Epidermal melanocyte (primary cell): ENCODE results near the gene HERC2.

Experiments
- DNase-seq: peaks from one replicate; pipeline ENCODE4 v3.0.0; 2011; ENCODE audit warnings: low spot score; ENCODE audit not compliant: insufficient read length

Gene HERC2

DNA sequence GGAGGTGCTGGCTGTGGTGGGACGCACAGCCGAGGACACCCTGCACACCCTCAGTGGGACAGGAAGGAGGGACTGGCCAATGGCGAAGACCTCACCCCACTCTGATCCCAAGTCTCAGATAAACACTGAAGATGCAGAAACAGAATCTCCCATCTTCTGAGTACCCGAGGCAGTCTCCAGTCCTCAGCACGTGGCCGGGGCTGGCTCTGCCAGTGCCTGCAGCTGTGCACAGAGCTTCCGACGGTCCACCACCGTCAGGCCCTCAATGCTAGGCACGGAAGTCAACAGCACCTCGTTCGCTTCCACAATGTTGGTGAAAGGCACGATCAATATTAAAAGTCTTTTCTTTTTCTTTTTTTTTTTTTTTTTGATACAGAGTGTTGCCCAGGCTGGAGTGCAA is 206.1 kb downstream of the HERC2 start:
- no peak for DNase-seq

DNA sequence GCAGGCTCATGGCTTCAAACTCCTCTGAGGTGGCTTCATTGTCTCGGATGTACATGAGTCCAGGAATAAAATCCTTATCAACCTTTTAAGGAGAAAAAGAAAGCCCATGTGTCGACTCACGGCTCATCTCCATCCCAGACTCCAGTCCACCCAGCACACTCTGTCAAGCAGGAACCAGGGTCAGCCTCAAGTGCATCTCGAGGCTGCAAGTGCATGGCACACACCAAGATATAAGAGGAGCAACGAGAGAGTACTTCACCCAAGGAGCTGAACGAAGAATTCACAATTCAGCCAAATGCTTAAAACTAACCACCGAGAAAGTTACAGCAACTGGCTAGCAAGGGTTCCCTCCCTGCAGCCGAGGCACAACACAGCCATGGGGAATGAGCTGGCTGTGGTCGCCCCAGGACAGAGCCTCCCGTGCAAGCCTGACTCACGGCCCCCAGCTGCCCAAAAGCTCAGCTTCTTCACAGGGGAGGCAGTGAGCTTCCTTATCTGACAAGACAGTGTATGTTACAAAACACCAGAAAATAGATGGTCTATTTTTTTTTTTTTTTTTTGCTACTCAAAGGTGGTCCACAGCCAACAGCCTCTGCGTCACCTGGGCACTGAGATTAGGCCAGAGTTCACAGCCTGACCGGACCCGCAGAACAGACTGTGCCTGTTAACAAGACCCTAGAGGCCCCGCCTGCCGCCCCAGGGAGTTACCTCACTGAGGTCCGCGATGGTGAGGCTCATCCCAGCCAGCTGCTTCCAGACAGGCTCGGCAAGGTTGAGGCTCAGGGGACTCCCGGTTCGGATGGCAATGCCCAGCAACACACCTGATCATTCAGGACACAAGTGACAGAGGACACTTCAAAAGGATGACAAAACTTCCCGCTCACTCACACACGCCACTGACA is 207.0 kb downstream of the HERC2 start:
- DNase-seq, result no peak

DNA sequence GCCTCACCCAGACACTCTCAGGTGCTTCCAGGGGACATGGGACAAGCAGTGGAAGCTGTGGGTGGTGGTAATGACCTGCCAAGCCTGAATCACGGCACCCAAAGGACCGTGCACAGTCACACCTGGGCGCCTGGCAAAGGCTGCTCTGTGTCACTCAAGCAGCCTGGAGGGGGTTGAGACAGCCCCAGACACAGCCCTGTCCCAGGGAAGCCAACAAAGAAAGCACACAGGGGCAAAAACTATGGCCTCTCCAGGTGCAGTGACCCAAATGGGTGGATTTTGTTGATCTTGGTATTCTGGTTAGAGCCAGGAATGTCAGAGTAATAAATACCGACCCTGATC is 207.9 kb downstream of the HERC2 start:
- no peak for DNase-seq

DNA sequence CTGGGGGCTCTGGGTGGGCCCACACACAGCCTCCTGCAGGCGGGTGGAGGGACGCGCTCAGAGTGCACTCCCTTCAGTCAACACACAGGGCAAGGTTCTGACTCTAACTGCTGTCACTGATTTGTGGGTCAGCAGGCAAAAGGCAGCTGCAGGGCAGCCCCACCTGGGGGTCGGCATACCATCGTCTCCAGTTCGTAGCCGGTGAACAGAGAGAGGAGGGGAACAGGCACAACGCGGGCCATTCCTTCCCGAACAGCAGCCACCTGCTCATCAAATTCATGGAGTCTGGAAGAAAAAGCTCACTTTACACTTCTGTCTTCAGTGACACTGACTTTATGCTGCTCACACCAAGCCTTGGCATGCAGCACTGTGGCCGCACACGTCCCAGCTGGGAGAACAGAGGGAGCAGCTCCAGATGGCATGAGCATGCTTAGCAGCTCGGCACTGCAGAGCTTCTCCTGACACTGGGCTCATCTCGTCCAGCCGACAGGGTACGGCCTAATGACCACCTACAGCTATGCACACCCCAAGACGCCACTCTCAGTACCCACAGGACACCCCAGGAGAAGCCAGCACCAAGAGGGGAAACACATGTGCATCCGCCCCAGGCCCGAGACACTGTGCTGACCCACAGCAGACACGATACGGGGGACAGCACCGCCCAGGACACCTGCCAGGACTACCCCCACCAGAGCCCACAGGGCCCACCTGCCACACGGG is 208.4 kb downstream of the HERC2 start:
- no peak for DNase-seq

DNA sequence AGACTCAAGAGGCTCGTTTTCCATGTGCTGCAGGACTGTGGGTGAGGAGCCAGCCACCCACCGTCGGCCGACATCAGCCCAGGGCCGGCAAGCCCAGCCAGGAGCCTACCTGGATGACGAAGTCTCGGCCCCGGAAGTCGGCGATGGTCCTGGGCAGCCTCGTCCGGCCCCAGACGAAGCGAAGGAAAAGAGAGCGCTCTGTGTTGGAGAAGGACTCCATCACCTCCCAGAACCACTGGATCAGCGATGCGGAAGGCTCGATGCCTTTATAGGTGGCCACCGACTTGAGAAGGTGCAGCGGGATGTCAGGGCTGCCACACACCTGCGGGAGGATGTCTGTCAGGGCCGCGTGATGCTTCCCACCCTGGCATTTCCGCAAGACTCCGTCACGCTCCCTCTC is 209.0 kb downstream of the HERC2 start:
- DNase-seq, result no peak

DNA sequence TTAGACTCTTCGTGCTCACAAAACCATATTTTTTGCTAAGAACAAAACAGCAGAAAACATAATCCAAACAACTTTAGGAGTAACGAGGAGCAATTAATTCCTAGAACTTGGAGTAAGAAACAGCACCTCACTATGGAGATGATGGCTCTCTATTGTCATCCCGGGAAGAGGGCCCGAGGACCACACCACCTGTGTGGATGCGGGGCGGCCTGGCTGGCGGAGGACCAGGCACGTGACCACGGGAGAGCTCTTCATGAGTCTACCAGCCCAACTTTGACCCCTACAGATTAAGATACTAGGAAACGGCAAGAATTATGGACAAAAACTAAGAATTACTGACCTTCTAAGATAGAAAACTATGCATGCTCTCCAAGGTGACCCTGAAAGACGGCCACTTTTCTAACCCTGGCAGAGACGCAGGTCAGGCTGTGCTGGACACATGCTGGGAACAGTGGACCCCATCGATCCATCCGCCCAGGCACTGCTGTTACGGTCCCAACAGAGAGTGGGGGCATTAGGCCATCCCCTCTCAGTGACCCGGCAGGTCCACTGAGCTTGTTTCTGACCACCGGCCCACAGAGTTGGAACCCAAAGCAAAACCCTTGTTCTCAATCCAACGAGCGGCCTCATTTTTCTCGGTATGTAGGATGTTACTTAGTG is 209.7 kb downstream of the HERC2 start:
- DNase-seq, result no peak

DNA sequence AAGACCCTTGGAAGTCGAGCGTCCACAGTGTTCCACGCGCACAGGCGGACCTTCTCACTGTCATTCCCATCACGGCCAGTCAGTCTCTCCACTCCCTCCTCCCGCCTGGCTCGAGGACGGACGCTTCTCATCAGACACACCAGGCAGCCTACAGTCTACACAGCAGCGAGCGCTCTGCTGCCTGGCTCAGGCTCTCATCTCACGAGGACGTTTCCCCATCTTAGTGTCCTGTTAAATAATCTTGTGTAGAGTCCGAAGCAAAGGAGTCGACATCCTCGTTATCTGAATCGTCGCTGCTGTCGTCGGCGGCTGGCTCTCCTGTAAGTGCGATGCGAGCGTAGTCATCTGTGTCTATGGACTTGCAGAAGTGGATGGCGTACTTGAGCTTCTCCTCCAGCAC is 210.4 kb downstream of the HERC2 start:
- DNase-seq, result no peak

DNA sequence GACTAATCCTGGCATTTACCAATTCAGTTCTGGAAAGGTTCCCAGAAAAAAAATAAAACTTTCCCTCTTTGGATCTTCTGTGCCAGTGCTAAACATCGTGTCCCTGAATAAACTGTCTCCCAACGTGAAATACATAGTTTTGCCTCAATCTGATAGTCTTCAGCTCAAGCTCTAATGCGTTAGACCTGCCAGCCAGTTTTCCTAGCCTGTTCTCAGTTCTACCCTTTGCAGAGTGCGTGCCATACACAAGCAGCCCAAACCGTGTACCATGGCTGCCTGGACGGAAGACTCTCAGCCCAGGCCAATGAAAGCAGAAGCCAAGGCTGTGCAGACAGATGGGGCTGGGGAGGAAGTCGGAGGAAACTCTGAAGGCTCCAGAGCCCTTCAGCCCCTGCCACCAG is 211.5 kb downstream of the HERC2 start:
- DNase-seq, result peak; percentile 66

DNA sequence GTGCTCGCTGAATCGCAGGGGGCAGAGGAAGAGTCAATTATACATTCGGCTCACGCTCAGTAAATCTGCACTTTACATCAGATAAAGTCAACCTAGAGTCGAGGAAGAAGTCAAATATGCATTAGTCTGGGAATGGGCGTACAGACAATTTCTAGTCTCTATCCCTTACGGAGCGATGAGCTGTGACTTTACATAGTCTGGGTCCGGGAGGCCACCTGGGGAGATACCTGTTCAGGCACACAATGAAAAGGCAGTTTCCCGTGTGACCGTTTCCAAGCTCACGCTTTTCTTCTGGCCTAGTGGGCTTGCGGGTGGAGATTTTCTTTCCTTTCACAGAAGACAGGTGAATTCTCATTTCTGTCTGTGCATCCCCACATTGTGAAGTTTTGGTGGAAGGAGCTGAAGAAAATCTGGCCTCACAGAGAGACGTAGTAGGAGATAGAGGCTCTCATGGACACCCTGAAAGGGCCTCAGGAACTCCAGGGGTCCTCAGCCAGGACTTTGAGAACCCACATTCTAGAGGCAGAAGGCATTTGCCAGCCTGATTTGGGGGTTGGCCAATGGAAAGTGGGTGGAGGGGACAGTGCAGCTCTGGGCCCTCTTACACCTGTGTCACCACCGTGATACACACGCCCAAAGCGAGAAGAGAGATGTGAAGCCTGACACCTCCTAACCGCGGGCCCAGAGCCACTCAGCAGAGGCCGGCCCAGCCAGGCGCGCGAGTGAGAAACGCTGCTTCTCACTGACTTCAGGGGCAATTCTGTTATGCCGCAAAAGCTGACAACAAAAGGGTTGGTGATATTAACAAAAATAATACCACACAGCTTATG is 212.1 kb downstream of the HERC2 start:
- no peak for DNase-seq

DNA sequence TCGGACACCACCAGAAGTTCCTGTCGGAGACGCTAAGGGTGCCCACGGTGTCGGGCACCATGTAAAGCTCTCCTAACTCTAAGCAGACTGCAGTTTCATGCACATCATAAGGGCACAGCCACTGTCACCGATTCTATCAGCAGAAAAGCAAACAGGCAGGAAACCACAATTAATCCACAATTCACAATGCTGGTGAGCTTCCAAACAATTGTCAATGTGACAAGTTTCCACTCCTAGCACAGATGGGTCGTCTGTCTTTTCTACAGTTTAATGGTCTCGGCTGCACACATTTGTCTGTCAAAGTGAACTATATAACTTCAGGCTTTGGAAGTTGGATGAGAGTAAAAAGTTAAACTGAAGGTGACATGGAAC is 214.1 kb downstream of the HERC2 start:
- no peak for DNase-seq

DNA sequence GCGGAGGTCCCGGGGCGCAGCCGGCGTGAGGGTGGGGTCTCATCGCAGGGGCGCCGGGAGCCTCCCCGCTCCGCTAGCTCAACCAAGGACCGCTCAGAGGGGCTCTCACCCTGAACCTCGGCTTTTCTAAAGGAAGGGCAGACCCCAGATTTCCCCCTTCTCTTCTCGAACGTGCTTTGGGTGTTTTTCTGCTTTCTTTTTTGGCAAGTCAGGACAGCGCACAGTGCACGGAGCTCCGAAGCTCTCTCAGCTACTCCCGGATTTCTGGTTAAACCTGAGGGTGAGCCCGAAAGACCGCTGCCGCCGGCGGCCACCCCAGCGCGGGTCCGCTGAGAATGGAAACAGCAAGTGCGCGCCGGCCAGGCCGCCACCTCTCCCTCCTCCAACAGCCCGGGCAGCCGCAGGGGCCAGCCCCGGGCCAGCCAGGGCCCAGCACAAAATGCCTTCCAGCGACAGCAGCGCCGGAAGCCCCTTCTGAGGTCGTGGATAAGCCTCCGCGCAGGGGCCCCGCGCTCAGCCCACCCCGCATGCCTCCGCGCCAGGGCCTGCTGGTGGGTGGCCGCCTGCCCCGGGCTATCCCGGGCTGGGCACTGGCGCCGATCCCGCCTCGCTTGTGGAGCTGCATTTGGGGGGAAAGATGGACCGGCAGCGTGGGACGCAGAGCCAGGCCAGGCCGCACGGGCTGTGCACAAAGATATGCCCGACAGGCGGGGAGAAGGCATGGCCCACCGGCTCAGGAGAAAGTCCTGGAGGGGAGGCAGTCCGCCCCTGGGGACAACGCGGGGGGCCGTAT is 214.7 kb downstream of the HERC2 start:
- no peak for DNase-seq

DNA sequence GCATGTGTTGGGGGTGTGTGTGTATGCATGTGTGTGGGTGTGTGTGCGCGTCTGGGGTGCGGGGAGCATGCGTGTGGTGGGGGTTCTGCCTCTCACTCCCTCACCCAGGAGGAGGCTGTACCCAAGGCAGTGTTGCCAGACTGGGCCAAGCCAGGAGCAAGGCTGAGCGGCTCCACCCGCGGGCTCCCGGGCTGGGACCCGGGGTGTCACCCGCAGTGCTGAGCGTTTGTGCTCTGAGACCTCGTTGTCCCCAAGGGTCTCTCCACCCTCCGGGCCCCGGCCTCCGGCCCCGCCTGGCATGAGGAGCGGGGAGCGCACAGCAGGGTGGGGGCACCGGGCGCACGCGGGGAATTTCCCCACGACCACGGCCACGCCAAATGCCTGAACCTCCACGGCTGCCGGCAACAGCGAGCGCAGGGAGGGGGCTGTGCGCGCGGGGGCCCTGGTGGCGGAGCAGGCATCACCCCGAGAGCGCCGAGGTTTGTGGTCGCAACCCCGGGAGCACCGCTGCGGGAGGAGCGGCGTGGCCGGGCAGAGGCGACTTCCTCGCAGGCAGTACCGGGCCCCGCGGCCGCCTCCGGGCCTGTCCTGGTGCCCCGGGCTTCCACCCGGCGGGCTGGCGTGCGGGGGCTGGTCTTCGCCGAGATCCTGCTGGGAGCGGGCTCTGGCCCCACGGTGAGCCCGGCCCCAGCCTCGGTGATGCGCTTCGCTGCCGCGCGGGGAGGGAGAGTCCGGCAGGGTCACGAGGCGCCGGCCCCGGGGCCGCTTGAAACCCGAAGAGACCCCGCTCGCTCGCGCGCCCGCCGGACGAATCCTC is 215.5 kb downstream of the HERC2 start:
- DNase-seq, result peak; percentile 34

DNA sequence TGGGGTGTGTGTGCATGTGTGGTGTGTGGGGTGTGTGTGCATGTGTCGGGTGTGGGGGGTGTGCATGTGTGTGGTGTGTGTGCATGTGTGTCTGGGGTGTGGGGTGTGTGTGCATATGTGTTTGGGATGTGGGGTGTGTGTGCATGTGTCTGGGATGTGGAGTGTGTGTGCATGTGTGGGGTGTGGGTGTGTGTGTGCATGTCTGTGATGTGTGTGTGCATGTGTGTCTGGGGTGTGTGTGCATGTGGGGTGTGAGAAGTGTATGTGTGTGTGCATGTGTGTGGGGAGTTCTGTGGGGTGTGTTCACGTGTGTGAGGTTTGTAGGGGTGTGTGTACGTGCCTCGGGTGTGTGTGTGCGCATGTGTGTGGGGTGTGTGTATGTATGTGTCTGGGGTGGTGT is 216.2 kb downstream of the HERC2 start:
- DNase-seq, result no peak

DNA sequence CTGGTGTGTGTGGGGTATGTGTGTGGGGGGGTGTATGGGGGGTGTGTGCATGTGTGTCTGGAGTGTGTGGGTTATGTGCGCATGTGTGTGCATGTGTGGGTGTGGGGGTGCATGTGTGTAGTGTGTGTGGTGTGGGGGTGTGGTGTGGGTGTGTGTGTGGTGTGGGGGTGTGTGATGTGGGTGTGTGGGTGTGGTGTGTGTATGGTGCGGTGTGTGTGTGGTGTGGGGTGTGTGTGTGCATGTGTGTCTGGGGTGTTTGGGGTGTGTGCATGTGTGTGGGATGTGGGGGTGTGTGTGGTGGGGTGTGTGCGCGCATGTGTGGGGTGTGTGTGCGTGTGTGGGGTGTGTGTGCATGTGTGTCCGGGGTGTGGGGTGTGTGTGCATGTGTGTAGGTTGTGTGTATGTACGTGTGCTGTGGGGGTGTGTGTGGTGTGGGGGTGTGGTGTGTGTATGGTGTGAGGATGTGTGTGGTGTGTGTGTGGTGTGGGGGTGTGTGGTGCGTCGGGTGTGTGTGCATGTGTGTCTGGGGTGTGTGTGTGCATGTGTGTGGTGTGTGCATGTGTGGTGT is 216.7 kb downstream of the HERC2 start:
- DNase-seq, result no peak

DNA sequence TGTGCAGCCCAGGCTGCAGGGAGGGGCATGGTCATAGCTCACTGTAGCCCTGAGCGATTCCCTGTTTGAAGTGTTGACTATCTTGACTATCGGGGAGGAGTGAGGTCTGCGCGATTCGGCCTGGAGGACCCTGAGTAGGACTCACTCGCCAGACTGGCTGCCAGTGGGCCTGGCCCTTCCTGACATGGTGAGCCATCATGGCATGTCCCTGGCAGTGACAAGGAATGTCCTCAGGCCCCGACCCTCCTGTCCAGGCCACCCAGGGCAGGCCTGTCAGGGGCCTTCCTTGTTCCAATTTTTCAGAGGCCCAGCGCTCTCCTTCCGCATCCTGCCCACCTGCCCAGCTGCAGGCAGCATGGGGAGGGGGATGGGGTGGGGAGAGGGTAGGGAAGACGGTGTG is 217.7 kb downstream of the HERC2 start:
- no peak for DNase-seq

DNA sequence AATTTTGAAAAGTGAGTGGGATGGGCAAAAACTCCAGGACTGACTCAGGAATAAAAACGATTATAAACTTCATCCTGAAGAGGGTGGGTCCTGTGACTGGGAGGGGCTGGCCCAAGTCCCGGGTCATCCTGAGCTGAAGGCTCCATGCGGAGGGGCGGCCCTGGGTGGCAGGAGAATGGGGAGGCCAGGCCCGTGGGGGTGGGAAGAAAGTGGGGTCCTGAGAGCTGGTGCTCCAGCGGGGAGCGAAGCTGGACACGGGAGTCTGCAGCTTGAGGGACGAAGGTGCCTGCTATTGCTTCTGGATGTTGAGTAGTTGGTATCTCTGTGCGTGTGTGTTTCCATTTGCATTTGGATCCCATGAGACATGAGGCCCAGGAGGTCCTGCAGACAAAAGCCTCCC is 218.1 kb downstream of the HERC2 start:
- DNase-seq, result no peak

DNA sequence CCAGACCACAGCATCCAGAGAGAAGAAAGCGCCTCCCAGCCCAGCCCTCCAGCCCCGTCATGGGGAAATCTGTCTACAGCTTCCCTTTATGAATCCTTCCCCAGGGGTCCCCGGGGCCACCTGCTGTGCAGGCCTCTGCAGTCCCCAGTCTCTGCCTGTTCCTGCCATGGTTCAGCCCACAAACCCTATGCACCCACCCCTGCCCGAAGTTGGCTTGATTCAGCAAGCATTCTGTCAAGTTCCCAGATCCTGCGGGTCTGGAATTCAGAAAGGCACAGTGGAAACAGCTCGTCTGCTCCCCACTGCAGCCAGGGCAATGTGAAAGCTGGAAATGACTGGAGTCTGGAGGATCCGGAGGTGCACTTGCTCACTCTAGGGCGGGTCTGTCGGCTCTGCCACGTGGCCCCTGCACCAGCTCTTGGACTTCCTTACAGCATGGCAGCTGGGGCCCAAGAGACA is 220.0 kb downstream of the HERC2 start:
- DNase-seq, result no peak

DNA sequence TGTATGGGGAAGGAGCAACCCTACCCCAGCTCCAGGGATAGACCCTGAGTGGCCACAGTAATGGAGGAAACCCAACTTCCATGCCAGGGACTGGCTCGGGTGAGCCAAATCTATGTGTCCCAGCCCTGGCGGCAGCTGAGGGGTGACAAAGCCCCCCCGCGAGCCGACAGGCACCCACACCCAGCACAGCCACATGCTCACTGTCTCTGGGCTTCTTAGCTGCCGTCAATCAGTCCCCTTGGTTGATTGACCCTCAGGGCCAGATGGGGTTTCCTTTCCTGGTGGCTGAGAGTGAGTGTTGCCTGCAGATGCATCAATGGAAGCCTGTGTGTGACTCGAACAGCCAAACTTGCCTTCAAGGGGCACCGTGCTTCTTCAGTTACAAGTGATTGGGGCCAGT is 220.8 kb downstream of the HERC2 start:
- DNase-seq, result no peak

DNA sequence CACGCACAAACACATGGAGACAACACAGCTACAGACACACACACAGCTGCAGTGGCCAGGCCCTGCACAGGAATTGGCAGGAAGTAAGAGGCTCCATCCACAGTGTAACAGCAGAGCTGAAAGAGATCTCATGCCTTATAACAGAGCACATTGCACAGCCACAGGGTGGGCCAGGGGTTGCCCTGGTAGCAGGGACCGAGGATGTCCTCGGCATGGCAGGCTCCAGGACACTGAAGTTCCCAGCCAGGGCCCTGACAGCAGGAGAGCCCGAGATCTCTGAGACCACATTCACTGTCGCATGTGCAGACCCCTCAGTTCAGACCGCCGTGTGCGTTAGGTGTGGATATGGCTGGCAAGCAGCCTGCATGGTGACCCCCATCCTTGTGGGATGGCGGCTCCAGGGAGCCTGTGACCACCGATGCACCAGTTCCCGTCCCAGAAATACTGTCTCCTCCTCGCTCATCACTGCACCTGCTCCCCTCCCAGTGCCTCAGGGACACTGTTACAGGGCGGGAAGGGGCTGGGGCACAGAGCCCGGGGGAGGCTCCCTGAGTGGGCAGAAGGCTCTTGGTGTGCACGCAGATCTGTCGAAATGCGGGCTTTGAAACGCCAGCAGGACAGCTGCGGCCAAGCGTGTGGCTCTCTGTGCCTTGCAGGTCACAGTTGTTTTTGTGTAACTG is 221.3 kb downstream of the HERC2 start:
- no peak for DNase-seq
